Bone marrow (tissue), 2 donors: Measurements from ENCODE around the gene RARG.
A peak's percentile ranks its signal among the peaks of the same experiment; 100 is the strongest.
"Not testable (repeated sequence)": the region's sequence is repeated elsewhere in the genome, so short reads cannot be mapped to it uniquely, and the experiment has no call there.

Experiments
- DNase-seq, 2 donors: peaks; one replicate each; lab custom pipeline; 2025; lab: John Stamatoyannopoulos, UW

RARG gene

DNA sequence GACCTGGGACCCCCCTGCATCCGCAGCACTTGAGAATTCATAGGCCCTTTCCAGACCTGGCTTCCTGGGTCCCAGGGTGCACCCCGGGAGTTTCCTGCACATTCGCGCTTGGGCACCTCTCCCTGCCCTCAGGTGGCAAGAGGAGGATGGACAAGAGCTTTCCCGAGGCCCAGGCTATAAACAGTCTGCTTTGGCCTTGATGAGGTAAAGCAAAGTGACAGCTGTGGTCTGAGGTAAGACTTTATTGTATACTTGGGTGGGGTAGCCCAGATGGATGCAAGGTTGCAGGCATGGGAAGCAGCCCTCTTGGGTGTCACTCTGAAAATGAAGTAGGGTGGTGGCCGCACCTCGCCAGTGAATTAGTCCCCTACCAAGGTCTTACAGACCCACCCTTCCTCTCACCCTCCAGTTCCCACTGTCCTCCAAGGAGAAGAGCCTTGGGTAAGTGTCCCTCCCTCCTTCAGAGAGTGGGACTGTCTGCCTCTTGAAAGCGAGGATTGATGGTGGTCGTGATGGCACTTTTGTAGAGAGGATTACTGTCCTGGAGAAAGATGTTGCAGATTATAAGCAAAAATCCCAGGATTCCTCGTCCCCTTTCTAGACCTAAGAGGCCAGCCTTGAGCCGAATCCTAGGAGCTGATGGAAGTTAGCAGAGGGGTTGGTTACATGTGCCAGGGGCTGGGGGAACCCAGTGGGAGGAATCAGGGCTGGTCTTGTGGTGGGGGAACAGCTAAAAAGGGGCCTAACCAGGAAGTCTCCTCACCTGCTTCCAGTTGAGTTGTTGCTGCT, 40.7 kb downstream of the RARG start:
- DNase-seq = no peak

DNA sequence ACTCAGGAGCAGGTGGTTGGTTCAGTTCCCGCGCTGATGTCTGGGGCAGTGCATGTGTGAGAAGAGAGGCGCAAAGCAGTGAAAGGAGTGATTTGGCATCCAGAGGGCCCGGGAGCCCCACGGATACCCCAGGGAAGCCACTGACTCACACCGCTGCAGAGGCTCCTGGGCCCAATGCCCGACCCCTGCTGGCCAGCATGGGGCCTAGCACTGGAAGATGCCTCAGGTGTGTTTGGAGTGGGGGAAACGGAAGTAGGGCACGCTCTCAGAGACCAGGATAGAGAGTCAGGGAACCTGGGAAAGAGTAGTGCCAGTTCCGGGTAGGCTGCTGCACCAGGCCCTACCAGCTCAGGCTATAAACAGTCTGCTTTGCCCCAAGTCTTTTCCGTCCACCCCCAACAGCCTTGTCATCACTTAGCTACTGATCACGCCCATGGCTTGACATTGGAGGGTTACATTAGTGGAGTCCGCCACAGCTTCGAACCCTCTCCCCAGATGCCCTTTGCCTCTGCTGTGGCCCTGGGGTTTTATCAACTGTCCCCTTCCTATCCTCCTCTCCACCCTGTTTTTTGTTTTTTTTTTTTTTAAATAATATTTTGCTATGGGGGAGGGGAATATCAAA, 41.8 kb downstream of the RARG start:
- peak in 1 of 2 donors; percentile 25 for DNase-seq

GRCh38 chr12:53187145-53187899, 44.7 kb downstream of the RARG start:
- no peak for DNase-seq

GRCh38 chr12:53186745-53187144, 45.3 kb downstream of the RARG start:
- DNase-seq = no peak

GRCh38 chr12:53185582-53186153, 46.3 kb downstream of the RARG start:
- no peak for DNase-seq

GRCh38 chr12:53184828-53185227, 47.2 kb downstream of the RARG start:
- DNase-seq = no peak

DNA sequence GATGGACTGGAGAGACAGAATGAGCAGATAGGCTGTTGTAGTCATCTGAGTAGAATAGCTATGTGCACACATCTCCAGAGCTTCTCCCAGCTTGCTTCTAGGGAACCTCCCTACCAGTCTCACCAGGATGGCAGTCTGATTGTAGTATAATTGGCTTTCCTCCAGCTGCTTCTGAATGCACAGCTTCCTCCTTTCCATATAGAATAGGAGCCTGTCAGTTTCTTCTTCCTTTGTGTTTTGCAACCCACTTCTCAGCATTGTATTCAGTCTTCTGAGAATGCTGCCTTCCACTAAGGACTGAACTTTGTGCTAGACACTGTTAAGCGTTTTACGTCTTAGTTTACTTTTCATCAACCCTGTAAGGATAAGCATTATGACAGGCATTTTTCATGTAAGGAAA, 49.1 kb downstream of the RARG start:
- DNase-seq = peak in 1 of 2 donors; percentile 40

DNA sequence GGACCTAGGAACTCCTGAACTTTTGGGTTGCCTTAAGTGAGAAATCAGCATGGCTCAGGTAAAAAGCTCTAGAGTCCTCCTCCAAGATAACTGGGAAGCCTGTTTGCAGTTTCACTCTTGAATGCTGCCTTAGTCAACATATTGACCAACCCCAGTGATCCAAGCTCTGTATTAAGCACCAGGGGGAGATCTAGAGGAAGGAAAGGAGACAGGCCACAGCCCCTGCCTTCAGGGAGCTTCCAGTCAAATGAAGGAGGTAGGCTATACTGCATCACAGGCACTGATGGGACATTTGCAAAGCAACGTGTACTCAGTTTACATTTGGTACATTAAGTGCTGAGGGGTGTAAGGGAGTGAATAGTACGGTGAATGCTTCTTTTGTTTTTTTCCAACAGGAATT, 50.1 kb downstream of the RARG start:
- no peak for DNase-seq

- DNase-seq = peak in 1 of 2 donors; percentile 25
These were observed 50.9 kb downstream of the RARG start for GRCh38 chr12:53180931-53181645.

DNA sequence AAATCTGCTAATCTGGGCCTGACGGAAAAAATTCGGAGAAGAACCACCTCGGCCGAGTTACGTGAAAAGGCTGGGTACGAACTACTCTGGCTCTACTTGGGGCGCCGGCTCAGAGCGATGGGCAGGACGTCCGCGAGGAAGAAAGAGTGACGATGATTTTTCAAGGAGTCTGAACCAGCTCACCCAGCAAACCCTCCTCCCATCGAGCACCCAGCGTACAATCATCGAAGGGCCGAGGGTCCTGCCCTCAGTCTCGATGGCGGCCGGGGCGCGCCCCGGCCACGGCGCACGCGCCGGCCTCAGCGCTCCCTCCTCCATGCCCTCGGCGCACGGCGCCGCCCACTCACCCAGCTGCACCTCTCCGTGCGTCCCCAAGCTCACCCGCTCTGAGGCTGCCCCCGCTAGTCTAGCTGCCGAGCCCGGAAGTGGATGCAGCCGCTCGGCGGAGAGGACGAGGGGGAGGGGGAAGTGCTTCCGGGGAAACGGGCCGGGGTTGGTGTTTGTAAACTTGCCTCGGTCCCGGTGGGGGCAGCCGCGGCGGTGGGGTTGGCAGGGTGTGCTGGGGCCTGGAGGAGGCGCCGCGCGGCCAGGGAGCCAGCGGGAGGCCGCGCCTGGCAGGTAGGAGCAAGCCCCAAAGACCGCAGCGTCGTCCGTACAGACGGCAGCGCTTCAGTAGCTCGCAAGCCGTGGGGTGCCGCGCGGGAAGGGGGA, 51.6 kb downstream of the RARG start, which contains the start of the genes CSAD and ZNF740:
TSS of gene CSAD (minus strand) at position 706 of the 711 bp plus-strand sequence. CDS start 7,455 bp downstream, outside the sequence.
TSS of gene ZNF740 (plus strand) at position 503 of the 711 bp plus-strand sequence. CDS start 1,262 bp downstream, outside the sequence.
- DNase-seq = peak; percentile 79 to 96

- no peak for DNase-seq
These were observed 52.3 kb downstream of the RARG start for GRCh38 chr12:53179687-53180219.

GRCh38 chr12:53178803-53179202, 53.2 kb downstream of the RARG start:
- not testable (repeated sequence) for DNase-seq

GRCh38 chr12:53177447-53177846, 54.6 kb downstream of the RARG start:
- not testable (repeated sequence) for DNase-seq

DNA sequence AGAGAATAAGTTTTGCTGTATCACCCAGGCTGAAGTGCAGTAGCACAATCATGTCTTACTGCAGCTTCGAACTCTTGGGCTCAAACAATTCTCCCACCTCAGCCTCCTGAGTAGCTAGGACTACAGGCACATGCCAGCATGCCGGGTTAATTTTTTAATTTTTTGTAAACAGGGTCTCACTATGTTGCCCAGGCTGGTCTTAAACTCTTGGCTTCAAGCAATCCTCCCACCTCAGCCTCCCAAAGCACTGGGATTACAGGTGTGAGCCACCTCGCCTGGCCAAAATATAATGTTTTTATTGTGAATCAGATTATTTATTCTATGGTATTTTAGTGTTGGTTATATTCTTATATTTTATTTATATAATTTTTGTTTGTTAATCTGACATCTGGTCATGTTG, 55.3 kb downstream of the RARG start:
- DNase-seq = no peak

DNA sequence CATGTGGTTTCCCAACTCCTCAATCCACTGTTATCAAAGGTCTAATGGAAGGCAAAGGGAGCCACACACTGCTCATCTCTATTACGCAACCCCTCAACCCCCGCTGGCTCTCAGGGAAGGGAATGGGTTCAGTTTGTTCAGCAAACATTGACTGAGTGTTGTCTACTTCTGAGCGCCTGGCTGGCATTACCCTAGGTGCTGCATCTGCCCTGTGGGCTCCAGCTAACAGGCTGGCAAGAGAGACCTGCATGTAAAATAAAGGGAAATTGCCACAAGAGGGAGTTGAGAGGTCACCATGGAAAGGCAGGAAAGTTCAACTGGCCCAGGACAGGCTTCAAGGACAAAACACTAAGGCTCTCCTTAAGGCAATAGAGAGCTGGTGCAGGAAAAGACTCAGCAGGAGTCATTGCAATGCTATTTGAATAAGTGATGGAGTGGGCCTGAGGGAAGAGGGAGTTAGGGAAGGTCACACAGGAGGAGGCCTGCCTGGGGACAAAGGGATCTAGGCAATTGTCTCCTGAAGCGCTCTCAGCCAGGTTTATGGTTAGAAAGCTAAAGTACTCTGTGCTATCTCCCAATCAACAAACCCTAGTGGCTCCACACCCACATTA, 57.0 kb downstream of the RARG start:
- peak in 1 of 2 donors; percentile 29 for DNase-seq

DNA sequence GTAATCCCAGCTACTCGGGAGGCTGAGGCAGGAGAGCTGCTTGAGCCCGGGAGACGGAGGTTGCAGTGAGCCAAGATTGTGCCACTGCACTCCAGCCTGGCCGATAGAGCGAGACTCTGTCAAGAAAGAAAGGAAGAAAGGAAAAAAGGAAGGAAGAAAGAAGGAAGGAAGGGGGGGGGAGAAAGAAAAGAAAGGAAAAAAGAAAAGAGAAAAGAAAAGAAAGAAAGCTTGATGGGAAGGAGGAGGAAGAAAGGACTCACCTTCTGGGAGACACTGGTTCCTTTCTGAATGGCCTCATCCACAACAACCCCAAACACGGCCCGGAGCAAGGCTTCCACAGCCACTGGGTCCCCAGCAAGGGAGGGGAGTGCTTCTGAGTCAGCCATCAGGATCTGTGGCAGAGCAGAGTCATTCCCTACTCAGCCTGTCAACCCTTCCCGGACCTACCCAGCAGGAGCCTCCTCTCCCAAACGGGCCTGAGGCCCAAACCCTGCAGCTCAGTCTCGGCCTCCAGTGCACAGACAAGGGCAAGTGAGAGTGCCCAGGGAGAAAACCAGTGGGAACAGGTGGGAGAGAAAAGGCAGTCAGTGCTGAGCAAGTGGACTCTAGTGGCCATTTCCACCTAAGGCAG, 58.8 kb downstream of the RARG start:
- DNase-seq = no peak

GRCh38 chr12:53172352-53172751, 59.7 kb downstream of the RARG start:
- DNase-seq = no peak

DNA sequence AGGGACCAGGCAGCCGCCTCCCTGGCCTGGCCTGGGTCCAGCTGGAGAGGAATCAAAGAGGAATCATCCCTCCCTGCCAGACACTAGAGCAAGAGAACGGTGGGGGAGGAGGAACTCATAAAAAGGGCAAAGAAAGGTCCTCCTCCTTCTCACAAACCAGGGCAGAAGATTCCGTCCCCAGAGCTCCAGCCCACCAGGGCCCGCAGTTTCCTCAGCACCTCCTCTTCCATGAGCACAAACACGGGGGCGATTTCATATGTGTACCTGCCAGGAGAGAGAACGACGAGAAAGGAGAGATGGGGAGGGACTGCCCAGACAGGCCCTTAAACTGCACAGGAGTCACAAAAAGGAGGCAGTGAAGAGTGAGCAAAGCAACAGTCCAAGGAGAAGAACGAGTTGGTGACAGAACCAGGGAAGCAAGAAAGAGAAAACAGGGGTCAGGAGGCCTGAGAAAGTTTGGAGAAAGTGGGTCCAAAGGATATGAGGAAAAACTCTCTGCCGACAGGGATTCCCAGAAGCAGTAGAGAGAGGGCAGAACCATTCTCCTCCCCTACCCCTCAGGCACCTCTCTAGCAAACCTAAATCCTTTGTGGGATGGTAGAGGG, 60.2 kb downstream of the RARG start:
- no peak for DNase-seq
